Ovary (tissue), 3 donors: ENCODE measurements around the gene ABCF1.

Experiments used
- CTCF ChIP-seq, 3 donors: fragments of 450-650 bp in 2 of 3; fragments of 200-600 bp in 1 of 3; IDR thresholded peaks; one replicate each; pipeline versions ENCODE4 v1.5.1 to v1.8.0; 2016 to 2022; ENCODE audit warnings: antibody characterized with exemption in 3 of 3, mild to moderate bottlenecking in 1 of 3
- EP300 ChIP-seq: sonication (generic); formaldehyde crosslinking; IDR thresholded peaks from one replicate; pipeline ENCODE4 v1.6.1; 2017; ENCODE audit warnings: antibody characterized with exemption
- POLR2A ChIP-seq: fragments of 450-650 bp; IDR thresholded peaks from one replicate; pipeline ENCODE4 v1.6.1; 2017; ENCODE audit warnings: antibody characterized with exemption, mild to moderate bottlenecking, moderate library complexity
- donor health status: DM: no; HTN: no; CAD: no.

- TF ChIP-seq POLR2A, result no peak
- TF ChIP-seq CTCF (IDR thresholded peaks at IDR 0.05), result no peak
- TF ChIP-seq EP300, result no peak
Observed at GRCh38 chr6:30598912-30599624, 27.8 kb downstream of the ABCF1 start.
